Measurements from ENCODE around the gene EPN3. TPM values are rescaled to one million over a fixed set of nuclear protein-coding genes. Genes with fewer than 3 reads are reported as not detected.

The EPN3 gene
- polyA plus RNA-seq, 1 donor (not counting 4 experiments of a cell fraction or from before 2014, with no cell fraction given): 66.7 TPM

GRCh38 chr17:50593321-50593720, 60.8 kb downstream of the EPN3 start:
- H3K27ac ChIP-seq (ENCODE audit: control insufficient read depth, insufficient read depth, low read length): no peak overlapping the region
- no peak for FAIRE-seq
- H3K4me2 ChIP-seq (ENCODE audit: control insufficient read depth, extremely low read depth, insufficient read depth, low read depth, low read length): no peak overlapping the region
- no peaks in the 10 kb centered on the region for H4K20me1 ChIP-seq (ENCODE audit: control insufficient read depth, extremely low read depth, insufficient read depth, low read length)
- TF ChIP-seq CTCF (optimal IDR thresholded peaks at IDR 0.05 in 1 of 3, IDR thresholded peaks at IDR 0.05 in 1 of 3, conservative IDR thresholded peaks at IDR 0.05 in 1 of 3; ENCODE audit: extremely low read depth in 1 of 3, insufficient read depth in 2 of 3, low read length in 3 of 3): no peak
- TF ChIP-seq EZH2 (IDR thresholded peaks at IDR 0.05; ENCODE audit: low read length): no peak
- H3K4me1 ChIP-seq (ENCODE audit: control insufficient read depth, extremely low read depth, insufficient read depth, low read length): no peaks in the 10 kb centered on the region
- dilution Hi-C loops (cut with MboI; ENCODE audit: extremely low pct_ligation_motif_present, low sequenced_read_pairs): no loop called here
- H3K27me3 ChIP-seq (ENCODE audit: control insufficient read depth, extremely low read depth, insufficient read depth, low read length): peaks cover 10% of the 10 kb centered on the region
- no peaks in the 10 kb centered on the region for H3K79me2 ChIP-seq (ENCODE audit: control insufficient read depth, insufficient read depth, low read length)
- H3K9me3 ChIP-seq (ENCODE audit: control insufficient read depth, low read depth, low read length): no peaks in the 10 kb centered on the region
- no peak overlapping the region for H3K9ac ChIP-seq (ENCODE audit: control insufficient read depth, extremely low read depth, insufficient read depth, low read length)
- H2AFZ ChIP-seq (ENCODE audit: control insufficient read depth, low read length): no peak overlapping the region
- DNase-seq (ENCODE audit: low read depth, low spot score): no peak
- H3K9me1 ChIP-seq (ENCODE audit: control insufficient read depth, extremely low read depth, insufficient read depth, low read length): no peaks in the 10 kb centered on the region
- no peak overlapping the region for H3K4me3 ChIP-seq (ENCODE audit: control insufficient read depth in 2 of 3, extremely low read depth in 1 of 3, insufficient read depth in 2 of 3, low read depth in 1 of 3, low read length in 3 of 3)
- no peaks in the 10 kb centered on the region for H3K36me3 ChIP-seq (ENCODE audit: control insufficient read depth in 2 of 2, extremely low read depth in 1 of 2, insufficient read depth in 2 of 2, low read length in 2 of 2)

Other genes starting within 250 kb of the EPN3 start
- gene XYLT2, start 186.6 kb upstream of the EPN3 start, polyA plus RNA-seq: 15.3 to 28.3 TPM (median 18.3 TPM) in 3 replicates
- 106 to 130 TPM (median 123 TPM) in 3 replicates for gene MRPL27, start 159.6 kb upstream of the EPN3 start, polyA plus RNA-seq
- gene EME1, start 159.5 kb upstream of the EPN3 start, polyA plus RNA-seq: 1.6 to 5.6 TPM (median 4.7 TPM) in 3 replicates
- gene LRRC59, start 135.2 kb upstream of the EPN3 start, polyA plus RNA-seq: 90.4 to 162 TPM (median 152 TPM) in 3 replicates
- gene ACSF2, start 106.5 kb upstream of the EPN3 start, polyA plus RNA-seq: 57.6 to 102 TPM (median 71.9 TPM) in 3 replicates
- not detected in 3 replicates for gene CHAD, start 63.9 kb upstream of the EPN3 start, polyA plus RNA-seq
- 25.5 to 28.5 TPM (median 28.2 TPM) in 3 replicates for gene RSAD1, start 53.9 kb upstream of the EPN3 start, polyA plus RNA-seq
- gene MYCBPAP, start 24.3 kb upstream of the EPN3 start, polyA plus RNA-seq: 5.1 to 9.5 TPM (median 9.0 TPM) in 3 replicates
- 17.2 to 30.4 TPM (median 21.3 TPM) in 3 replicates for gene SPATA20, start 14.4 kb downstream of the EPN3 start, polyA plus RNA-seq
- gene CACNA1G, start 28.0 kb downstream of the EPN3 start, polyA plus RNA-seq: 0.06 to 0.09 TPM (median 0.07 TPM) in 3 replicates
- 39.6 to 61.6 TPM (median 41.7 TPM) in 3 replicates for gene ABCC3, start 102.1 kb downstream of the EPN3 start, polyA plus RNA-seq
- 19.3 to 39.8 TPM (median 32.7 TPM) in 3 replicates for gene ANKRD40, start 175.2 kb downstream of the EPN3 start, polyA plus RNA-seq
- 47.8 to 92.4 TPM (median 53.3 TPM) in 3 replicates for gene LUC7L3, start 186.9 kb downstream of the EPN3 start, polyA plus RNA-seq
- gene ANKRD40CL, start 234.8 kb downstream of the EPN3 start, polyA plus RNA-seq: not detected in 3 replicates

Data from keratinocyte (primary cell).